Measurements from ENCODE around the gene NOP10. TPM values are rescaled to one million over a fixed set of nuclear protein-coding genes. Genes with fewer than 3 reads are reported as not detected.

The NOP10 gene
- total RNA-seq: 58.9 TPM

DNA sequence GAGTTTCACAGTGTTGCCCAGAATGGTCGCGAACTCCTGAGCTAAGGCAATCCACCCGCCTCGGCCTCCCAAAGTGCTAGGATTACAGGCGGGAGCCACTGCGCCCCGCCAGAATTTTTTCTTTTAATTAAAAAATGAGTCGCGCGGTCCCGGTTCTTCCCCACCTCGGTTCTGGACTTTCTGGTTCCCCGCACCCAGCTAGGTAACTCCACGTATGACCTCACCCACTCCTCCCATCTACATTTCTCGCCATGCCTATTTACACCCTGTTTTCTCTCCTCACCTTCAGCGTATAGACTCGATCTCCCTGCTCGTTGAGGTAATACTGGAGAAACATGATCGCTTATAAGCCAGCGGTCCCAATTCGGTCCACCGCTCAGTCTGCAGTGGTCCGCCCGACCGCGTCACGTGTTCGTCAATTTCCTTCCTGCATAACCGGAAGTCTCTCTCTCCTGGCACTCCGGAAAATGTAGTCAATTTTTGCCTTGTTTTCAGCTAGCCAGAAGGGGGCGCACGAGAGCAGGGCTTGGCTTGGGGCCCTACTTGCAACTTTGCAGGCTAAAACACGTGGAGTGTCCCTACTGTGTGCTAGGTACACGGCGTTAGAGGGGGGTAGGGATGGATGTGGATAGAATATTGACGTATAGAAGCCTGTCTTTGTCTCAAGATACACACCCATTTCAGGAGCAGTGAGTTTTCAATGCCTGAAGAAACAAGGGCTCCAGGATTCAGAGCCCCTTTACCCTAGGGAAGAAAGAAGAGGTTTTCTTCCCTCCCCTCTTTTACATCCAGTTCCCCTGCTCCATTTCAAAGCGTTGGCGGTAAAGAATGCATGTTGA lies at the start of gene NOP10, which contains the start of gene NUTM1:
TSS of gene NOP10 (minus strand) at position 400 of the 839 bp plus-strand sequence. CDS start at position 337, 63 bp downstream.
TSS of gene NUTM1 (plus strand) at position 579 of the 839 bp plus-strand sequence. CDS start 382 bp downstream, outside the sequence.

DNA sequence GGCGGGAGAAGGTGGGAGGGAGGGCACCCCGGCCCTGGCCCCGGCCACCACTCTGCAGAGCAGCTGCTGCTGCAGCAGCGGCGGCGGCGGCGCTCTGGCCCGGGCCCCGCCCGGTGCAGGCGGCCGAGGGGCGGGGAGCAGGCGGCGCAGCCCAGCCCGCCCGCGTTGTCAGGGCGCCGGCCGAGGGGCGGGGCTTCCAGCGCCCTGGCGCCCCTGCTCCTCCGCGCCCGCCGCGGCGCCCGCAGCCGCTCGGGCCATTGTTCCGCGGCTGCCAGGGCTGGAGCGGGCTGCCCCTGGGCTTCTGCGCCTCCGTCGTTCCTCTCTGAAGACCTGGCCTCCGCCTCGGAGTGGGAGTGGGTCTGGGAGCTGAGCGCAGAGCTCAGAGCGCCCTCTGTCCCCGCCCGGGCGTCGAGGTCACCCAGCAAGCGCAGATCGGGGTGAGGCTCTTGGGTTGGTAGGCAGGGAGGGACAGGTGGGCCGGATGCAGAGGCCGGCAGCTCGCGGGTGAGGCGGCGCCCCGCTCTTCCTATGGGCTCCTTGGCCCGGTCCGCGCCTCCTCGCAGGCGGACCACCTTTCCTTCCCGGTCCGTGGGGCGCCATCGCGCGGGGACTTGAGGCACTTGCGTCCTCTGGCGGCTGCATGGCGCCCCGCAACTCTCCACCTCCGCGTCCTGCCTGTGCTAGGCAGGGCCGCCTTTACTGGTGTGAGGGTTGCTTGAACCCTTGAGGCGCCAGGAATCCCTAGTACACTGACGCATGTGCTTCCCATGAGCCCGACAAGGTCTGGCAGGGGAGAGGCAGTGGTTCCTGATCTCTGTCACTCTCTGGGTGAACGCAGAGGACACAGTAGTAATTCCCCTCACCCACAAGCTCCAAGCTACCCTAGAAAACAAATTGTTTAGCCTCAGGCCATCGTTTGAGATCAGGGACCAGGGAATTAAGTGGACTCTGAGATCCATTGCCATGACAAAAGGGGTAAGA lies 24.5 kb upstream of the NOP10 start, which contains the start of gene LPCAT4:
TSS of gene LPCAT4 (minus strand) at position 96 of the 981 bp plus-strand sequence. CDS start 96 bp downstream, outside the sequence.

DNA sequence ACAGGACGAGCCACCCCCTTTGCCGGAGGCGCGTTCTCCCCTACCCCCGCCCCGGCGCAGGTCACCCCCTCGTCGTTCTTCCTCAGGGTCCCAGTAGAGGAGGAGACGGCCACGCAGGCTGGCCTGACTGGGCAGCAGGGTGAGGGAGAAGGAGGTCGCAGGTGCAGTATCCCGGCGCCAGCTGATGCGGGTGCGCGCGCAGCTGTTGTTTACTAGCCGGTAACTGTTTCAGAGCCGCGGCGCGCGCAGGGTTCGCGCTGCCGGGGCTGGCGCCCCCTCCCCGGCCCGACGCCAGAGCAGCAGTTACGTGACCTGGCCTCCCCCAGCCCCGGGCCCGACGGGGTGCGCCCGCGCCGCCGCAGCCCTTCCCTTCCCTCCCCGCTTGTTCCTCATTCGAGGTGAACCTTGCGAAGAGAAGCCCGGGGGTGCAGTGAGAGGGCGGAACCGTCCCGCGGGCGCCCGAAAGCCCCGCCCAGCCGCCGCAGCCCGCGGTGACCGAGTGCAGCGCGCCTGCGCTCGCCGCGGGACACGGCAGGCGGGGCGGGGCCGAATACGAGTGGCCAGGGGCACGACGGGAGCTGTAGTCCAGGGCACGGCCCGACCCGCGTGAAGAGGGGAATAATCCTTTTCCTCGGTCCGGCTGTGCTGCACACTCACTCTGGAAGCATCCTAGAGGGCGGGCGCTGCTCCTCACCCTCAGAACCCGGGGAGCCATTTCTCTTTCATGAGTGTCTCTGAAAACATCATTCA lies 5.2 kb downstream of the NOP10 start, which contains the start of gene SLC12A6:
TSS of gene SLC12A6 (minus strand) at position 225 of the 750 bp plus-strand sequence. CDS start 1,101 bp downstream, outside the sequence.

Other genes starting within 250 kb of the NOP10 start
- gene EMC7, start 241.3 kb downstream of the NOP10 start, total RNA-seq: 24.5 TPM
- 2.1 TPM for gene PGBD4, start 241.1 kb downstream of the NOP10 start, total RNA-seq
- 110 TPM for gene KATNBL1, start 133.0 kb downstream of the NOP10 start, total RNA-seq
- 107 TPM for gene EMC4, start 118.1 kb downstream of the NOP10 start, total RNA-seq
- 61.6 TPM for gene SLC12A6, start 5.4 kb downstream of the NOP10 start, total RNA-seq
- gene NUTM1, start 179 bp upstream of the NOP10 start, total RNA-seq: not detected
- gene LPCAT4, start 24.1 kb upstream of the NOP10 start, total RNA-seq: 19.2 TPM
- 75.0 TPM for gene GOLGA8A, start 94.7 kb upstream of the NOP10 start, total RNA-seq
- 71.0 TPM for gene GOLGA8B, start 240.5 kb upstream of the NOP10 start, total RNA-seq